Measurements from ENCODE around the gene WNT9A.

WNT9A gene

GRCh38 chr1:227906550-227907071, 41.1 kb downstream of the WNT9A start:
- no peaks in the 10 kb centered on the region for H3K36me3 ChIP-seq (replicated peaks; ENCODE audit: insufficient read depth, low read length)
- TF ChIP-seq EZH2 (optimal IDR thresholded peaks at IDR 0.05; ENCODE audit: low read depth, low read length) (no peak), CTCF (IDR thresholded peaks at IDR 0.05; ENCODE audit: low read length) (no peak), EZH2phosphoT487 (IDR thresholded peaks at IDR 0.05; ENCODE audit: low read length) (no peak)

GRCh38 chr1:227905573-227906487, 41.9 kb downstream of the WNT9A start:
- H3K4me1 ChIP-seq (ENCODE audit: low read length): no peaks in the 10 kb centered on the region
- no peak overlapping the region for H2AFZ ChIP-seq (ENCODE audit: low read length)
- H3K9me3 ChIP-seq (replicated peaks; ENCODE audit: insufficient read depth, low read length): no peaks in the 10 kb centered on the region
- no peaks in the 10 kb centered on the region for H3K79me2 ChIP-seq (ENCODE audit: low read length)
- peaks cover 6% of the 10 kb centered on the region; the same call in 1 of the 2 replicates for H3K27me3 ChIP-seq (replicated peaks; ENCODE audit: insufficient read depth, low read length)
- no peak for TF ChIP-seq EZH2phosphoT487 (IDR thresholded peaks at IDR 0.05; ENCODE audit: low read length)
- TF ChIP-seq CTCF (IDR thresholded peaks at IDR 0.05; ENCODE audit: low read length): no peak
- no peak for TF ChIP-seq EZH2 (optimal IDR thresholded peaks at IDR 0.05; ENCODE audit: low read depth, low read length)
- H4K20me1 ChIP-seq (ENCODE audit: insufficient read depth, low read length): no peaks in the 10 kb centered on the region
- no peaks in the 10 kb centered on the region for H3F3A ChIP-seq (ENCODE audit: insufficient read depth, low read length)
- no peak overlapping the region for H3K27ac ChIP-seq (ENCODE audit: low read length)
- no peak overlapping the region for H3K4me3 ChIP-seq (ENCODE audit: low read length)
- no peak for DNase-seq
- H3K4me2 ChIP-seq (ENCODE audit: low read depth, low read length): no peak overlapping the region
- H3K9me2 ChIP-seq (replicated peaks; ENCODE audit: insufficient read depth, low read length): no peaks in the 10 kb centered on the region
- no peaks in the 10 kb centered on the region for H3K36me3 ChIP-seq (replicated peaks; ENCODE audit: insufficient read depth, low read length)
- H3K9ac ChIP-seq (ENCODE audit: low read length): no peak overlapping the region

More at GRCh38 chr1:227906550-227907071, 41.1 kb downstream of the WNT9A start:
- Histone ChIP-seq H3K4me3 (ENCODE audit: low read length) (no peak overlapping the region), H3K4me2 (ENCODE audit: low read depth, low read length) (no peak overlapping the region), H3K27me3 (replicated peaks; ENCODE audit: insufficient read depth, low read length) (peaks cover 9% of the 10 kb centered on the region; the same call in 1 of the 2 replicates), H3K4me1 (ENCODE audit: low read length) (no peaks in the 10 kb centered on the region), H3K9me3 (replicated peaks; ENCODE audit: insufficient read depth, low read length) (no peaks in the 10 kb centered on the region), H4K20me1 (ENCODE audit: insufficient read depth, low read length) (no peaks in the 10 kb centered on the region), H3K27ac (ENCODE audit: low read length) (no peak overlapping the region), H3K79me2 (ENCODE audit: low read length) (no peaks in the 10 kb centered on the region), H3K9me2 (replicated peaks; ENCODE audit: insufficient read depth, low read length) (no peaks in the 10 kb centered on the region), H3F3A (ENCODE audit: insufficient read depth, low read length) (no peaks in the 10 kb centered on the region), H3K9ac (ENCODE audit: low read length) (no peak overlapping the region), H2AFZ (ENCODE audit: low read length) (no peak overlapping the region)
- DNase-seq: no peak

- Histone ChIP-seq H4K20me1 (ENCODE audit: insufficient read depth, low read length) (no peaks in the 10 kb centered on the region), H2AFZ (ENCODE audit: low read length) (no peak overlapping the region), H3K9ac (ENCODE audit: low read length) (no peak overlapping the region), H3K27me3 (replicated peaks; ENCODE audit: insufficient read depth, low read length) (no peaks in the 10 kb centered on the region), H3F3A (ENCODE audit: insufficient read depth, low read length) (no peaks in the 10 kb centered on the region), H3K79me2 (ENCODE audit: low read length) (no peaks in the 10 kb centered on the region), H3K9me2 (replicated peaks; ENCODE audit: insufficient read depth, low read length) (no peaks in the 10 kb centered on the region), H3K27ac (ENCODE audit: low read length) (no peak overlapping the region), H3K4me2 (ENCODE audit: low read depth, low read length) (no peak overlapping the region), H3K36me3 (replicated peaks; ENCODE audit: insufficient read depth, low read length) (no peaks in the 10 kb centered on the region), H3K4me3 (ENCODE audit: low read length) (no peak overlapping the region), H3K4me1 (ENCODE audit: low read length) (no peaks in the 10 kb centered on the region), H3K9me3 (replicated peaks; ENCODE audit: insufficient read depth, low read length) (no peaks in the 10 kb centered on the region)
- TF ChIP-seq EZH2phosphoT487 (IDR thresholded peaks at IDR 0.05; ENCODE audit: low read length) (no peak), CTCF (IDR thresholded peaks at IDR 0.05; ENCODE audit: low read length) (no peak), EZH2 (optimal IDR thresholded peaks at IDR 0.05; ENCODE audit: low read depth, low read length) (no peak)
- no peak for DNase-seq
Measured at GRCh38 chr1:227904541-227905335, 43.0 kb downstream of the WNT9A start.
